GM12878 (cell line): ENCODE measurements around the gene FDXR.

ENCODE experiments used
- HDAC2 ChIP-seq: fragments of 200-600 bp; sonication (generic); IDR thresholded peaks from 2 replicates; pipeline ENCODE4 v1.6.1; 2017
- TF ChIP-seq, protein P1 (sequence below), 3 experiments: IDR thresholded peaks in 2 of 3; conservative IDR thresholded peaks in 1 of 3; 2 replicates each; pipeline ENCODE4 v1.5.1; 2011; ENCODE audit warnings: low read depth in 3 of 3, low read length in 3 of 3, mild to moderate bottlenecking in 3 of 3, control low read depth in 2 of 3, moderate library complexity in 2 of 3, inconsistent platforms in 1 of 3, mixed read lengths in 1 of 3; ENCODE audit not compliant: control insufficient read depth in 2 of 3, insufficient read depth in 1 of 3; ENCODE audit errors: extremely low read depth in 1 of 3

- TF ChIP-seq, protein P1, sequence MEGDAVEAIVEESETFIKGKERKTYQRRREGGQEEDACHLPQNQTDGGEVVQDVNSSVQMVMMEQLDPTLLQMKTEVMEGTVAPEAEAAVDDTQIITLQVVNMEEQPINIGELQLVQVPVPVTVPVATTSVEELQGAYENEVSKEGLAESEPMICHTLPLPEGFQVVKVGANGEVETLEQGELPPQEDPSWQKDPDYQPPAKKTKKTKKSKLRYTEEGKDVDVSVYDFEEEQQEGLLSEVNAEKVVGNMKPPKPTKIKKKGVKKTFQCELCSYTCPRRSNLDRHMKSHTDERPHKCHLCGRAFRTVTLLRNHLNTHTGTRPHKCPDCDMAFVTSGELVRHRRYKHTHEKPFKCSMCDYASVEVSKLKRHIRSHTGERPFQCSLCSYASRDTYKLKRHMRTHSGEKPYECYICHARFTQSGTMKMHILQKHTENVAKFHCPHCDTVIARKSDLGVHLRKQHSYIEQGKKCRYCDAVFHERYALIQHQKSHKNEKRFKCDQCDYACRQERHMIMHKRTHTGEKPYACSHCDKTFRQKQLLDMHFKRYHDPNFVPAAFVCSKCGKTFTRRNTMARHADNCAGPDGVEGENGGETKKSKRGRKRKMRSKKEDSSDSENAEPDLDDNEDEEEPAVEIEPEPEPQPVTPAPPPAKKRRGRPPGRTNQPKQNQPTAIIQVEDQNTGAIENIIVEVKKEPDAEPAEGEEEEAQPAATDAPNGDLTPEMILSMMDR (IDR thresholded peaks at IDR 0.05 in 2 of 3, conservative IDR thresholded peaks at IDR 0.05 in 1 of 3; ENCODE audit: control insufficient read depth in 2 of 3, extremely low read depth in 1 of 3, insufficient read depth in 1 of 3, low read depth in 3 of 3, low read length in 3 of 3), result peak in 1 of 3 experiments; percentile 14; a peak in 1 of 6 replicates
- TF ChIP-seq HDAC2, result no peak
Measured at GRCh38 chr17:74865504-74866197, 7.1 kb downstream of the FDXR start.
